Suppressor macrophage (primary cell): ENCODE data around the gene C17orf50.

Experiments used
- DNase-seq, 4 experiments: peaks; one replicate each; pipeline ENCODE4 v3.0.0-alpha.2; 2020 to 2022

C17orf50 gene

GRCh38 chr17:35788477-35789368 lies 28.0 kb downstream of the C17orf50 start:
- DNase-seq, result no peak

DNA sequence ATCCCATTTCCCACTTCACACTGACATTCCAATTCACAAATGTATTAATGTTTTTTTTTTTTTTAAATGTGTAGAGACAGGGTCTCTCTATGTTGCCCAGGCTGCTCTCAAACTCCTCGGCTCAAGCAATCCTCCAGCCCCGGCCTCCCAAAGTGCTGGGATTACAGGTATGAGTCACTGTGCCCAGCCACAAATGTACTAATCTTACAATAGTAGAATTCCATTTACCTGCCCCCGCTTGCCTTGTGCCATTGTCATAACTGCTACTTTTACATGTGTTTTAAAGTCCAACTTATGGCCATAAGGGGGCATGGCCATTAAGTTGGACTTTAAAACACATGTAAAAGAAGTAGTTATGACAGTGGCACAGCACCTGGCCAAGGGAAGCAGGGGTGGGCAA lies 30.2 kb downstream of the C17orf50 start:
- no peak for DNase-seq

DNA sequence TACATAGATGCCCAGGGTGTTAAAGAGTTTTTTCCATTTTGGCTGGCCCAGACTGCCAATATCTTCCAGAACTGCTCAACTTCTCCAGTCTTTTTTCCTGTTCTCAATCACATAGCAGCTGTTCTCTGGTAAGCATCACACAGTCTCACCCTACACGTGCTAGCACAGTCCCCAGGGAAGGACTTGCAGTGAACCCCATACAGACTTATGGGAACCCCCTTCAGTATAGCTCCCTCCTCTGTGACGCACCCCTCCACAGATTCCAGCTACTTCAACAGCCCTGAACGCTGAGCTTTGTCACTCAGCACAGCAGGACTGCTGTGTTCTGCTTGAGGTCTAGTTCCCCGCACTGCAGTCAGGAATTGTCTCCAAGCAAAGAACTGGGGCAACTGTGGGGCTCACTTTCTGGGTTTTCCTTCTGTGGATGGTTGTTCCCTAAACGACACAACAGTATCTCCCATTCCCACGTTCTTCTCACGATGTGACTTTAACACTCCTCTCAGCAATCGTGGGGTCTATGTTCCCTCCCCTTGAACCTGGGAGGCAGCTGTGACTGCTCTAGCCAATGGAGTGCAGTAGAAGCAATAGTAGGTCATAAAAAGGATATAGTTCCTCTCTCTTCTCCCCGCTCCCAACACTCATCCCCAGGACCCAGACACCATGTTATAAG lies 31.1 kb downstream of the C17orf50 start:
- no peak for DNase-seq

GRCh38 chr17:35793257-35793656 lies 32.6 kb downstream of the C17orf50 start:
- DNase-seq, result no peak

GRCh38 chr17:35795007-35795870 lies 34.6 kb downstream of the C17orf50 start, which contains the start of gene MMP28:
MMP28 (minus strand) TSS chr17:35795641; CDS start chr17:35795377, 264 bp downstream.
- DNase-seq, result peak in 3 of 4 experiments; percentile 23 to 60 (median 49)

GRCh38 chr17:35795871-35796265 lies 35.2 kb downstream of the C17orf50 start:
- no peak for DNase-seq

DNA sequence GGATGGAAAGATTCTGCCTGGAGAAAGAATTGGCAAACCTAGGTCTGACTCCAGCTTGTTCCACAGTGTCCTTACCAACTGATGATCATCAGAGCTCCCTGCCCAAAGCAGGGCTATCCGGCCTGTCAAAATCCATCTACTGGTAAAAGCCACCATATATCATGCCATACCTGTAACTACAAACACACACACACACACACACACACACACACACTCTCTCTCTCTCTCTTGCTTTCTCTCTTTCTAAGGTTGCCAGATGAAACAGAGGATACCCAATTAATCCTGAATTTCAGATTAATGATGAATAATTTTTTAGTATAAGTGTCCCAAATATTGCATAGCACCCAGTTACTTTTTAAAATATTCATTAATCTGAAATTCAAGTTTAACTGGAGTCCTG lies 36.3 kb downstream of the C17orf50 start:
- DNase-seq, result no peak

DNA sequence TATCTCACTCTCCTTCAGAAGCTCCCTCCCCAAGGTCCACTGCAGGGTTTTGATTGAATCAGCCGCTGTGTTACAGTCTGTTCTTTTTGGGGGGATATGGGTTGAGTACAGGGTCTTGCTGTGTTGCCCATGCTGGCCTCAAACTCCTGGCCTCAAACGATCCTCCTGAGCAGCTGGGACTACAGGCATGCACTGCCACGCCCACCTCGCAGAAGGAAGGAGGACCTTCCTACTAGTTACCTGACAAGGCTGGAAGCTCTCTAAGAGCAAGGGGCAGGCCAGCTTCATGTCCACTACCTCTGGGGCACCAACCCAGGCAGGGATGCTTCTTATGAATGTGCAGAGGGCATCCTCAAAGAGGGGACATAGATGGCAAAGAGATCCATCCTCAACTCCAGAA lies 36.7 kb downstream of the C17orf50 start:
- DNase-seq, result no peak

DNA sequence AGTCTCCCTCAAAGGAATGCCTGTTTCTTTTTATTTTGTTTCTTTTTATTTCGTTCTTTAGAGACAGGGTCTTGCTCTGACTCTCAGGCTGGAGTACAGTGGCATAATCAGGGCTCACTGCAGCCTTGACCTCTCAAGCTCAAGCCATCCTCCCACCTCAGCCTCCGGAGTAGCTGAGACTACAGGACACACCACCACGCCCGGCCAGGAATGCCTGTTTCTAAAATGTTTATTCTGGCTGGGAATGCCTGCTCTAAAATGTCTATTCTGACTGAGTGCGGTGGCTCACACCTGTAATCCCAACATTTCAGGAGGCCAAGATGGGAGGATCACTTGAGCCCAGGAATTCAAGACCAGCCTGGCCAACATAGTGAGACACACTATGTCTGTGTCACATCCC lies 37.2 kb downstream of the C17orf50 start:
- DNase-seq, result no peak

GRCh38 chr17:35799942-35800341 lies 39.3 kb downstream of the C17orf50 start:
- no peak for DNase-seq

- DNase-seq, result peak; percentile 20 to 56 (median 42)
Observed at GRCh38 chr17:35801583-35802224, 41.0 kb downstream of the C17orf50 start.

DNA sequence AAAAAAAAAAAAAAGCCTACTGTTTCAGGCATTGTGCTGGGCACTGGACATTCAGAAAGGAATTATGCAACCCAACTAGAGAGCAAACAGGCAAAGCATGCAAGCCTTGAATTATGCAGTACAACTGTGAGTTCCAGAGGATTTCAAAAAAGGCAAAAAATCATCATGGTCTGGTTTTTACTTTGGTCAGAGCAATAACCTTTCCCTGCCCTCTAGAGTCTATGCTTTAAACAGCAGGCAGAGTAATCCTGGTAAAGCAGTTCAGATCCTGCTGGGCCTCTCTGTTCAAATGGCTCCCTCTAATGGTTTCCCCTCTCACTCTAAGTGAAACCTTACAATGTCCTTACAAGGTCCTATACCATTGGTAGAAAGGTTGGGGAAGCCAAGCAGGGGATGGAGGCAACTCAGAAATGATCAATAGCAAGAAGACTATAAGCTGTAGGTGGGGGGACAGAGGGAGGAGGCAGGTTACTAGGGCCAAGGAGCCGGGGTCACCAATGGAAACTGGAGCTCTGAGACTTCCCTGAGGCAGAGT lies 44.0 kb downstream of the C17orf50 start:
- DNase-seq, result peak; percentile 75 to 91 (median 87)

- no peak for DNase-seq
Observed at GRCh38 chr17:35807371-35808144, 46.9 kb downstream of the C17orf50 start.

DNA sequence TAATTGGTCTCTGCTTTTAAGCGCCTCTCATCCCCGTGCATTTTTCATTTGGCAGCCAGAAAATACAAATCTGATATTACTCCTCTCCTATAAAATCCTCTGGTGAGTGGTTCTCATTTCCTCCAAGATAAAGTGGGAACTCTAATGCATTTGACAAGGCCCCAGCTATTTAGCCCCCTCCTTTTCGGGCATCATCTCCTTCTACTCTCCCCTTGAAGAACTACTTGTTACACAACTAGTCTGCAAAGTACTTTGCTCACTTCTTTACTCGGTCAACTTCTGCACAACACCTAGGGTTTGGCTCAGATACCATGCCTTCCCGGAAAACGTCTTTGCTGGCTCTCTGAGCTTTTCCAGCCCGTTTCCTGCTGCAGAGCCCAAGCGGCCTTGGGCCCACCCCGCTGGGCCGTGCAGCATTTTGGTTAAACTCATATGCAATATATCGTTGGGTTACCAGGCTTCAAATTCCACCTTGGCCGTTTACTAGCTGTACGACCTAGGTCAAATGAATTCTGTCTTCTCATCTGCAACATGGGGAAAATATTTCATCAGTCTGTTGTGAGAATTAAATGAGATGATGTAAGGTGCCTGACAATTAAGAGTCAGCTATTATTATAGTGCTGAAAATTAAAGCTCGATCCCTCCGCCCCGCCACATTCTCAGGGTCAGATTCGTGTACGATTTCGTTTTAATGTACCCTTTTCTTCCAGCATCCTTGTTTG lies 47.7 kb downstream of the C17orf50 start:
- DNase-seq, result peak in 1 of 4 experiments; percentile 9

- peak; percentile 97 to 99 (median 98) for DNase-seq
Observed at GRCh38 chr17:35808962-35809854, 48.5 kb downstream of the C17orf50 start, which contains the start of gene TAF15. TAF15 (plus strand) TSS chr17:35809484; CDS start chr17:35809570, 86 bp downstream.

DNA sequence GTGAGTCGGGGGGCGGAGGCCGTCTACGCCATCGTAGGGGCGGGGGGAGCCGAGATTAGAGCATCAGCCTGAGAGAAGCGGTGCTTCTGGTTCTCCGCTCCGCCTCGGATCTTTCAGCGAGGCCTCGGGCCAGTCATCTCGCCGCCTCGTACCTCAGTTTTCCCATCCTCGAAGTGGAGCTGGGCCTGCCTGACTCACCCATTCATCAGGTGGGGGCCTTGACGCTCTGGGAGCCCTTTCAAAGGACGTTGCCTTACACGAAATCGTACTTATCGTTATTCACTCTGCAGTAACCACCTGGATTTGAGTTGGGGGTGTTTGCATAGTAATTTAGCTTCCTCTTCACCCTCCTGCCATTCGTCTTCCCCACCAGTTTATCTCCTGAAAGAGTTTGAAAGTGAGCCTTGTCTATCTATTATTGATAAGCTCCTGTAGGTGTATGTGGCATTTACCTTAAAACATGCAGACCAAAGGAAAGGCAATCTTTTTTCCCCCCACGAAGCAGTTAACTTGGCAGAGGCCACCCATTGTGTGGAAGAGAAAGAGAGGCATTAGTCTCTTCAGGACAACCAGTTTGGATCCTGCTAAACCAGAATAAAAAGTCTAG lies 49.3 kb downstream of the C17orf50 start:
- peak in 1 of 4 experiments; percentile 19 for DNase-seq

- DNase-seq, result no peak
Observed at GRCh38 chr17:35811759-35812158, 51.1 kb downstream of the C17orf50 start.

DNA sequence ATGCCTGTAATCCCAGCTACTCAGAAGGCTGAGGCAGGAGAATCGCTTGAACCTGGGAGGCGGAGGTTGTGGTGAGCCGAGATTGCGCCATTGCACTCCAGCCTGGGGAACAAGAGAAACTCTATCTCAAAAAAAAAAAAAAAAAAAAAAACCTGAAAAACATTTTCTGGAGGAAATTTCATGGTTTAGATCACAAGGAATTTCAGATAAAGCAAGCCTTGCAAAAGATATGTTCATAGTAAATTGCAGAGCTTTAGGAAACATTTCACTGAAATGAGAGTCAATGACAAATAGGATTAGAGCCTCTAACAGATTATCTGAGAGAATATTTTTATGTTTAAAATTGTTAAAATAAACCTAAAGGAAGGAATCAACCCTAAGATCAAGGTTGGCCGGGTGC lies 51.8 kb downstream of the C17orf50 start:
- no peak for DNase-seq
